HepG2 (cell line): ENCODE measurements around the gene DAAM1. TPM values are rescaled to one million over a fixed set of nuclear protein-coding genes. Genes with fewer than 3 reads are reported as not detected.

Experiments
- ATAC-seq: fragments of 200-7000 bp; cut with Tn5 transposase; 3 replicates; pipeline ENCODE4 v1.9.1; 2020; ENCODE audit warnings: mild to moderate bottlenecking, moderate library complexity
- BruUV-seq: library from RNA; stranded (reverse); fragments of 400-500 nt; replicated peaks from 2 replicates; lab custom pipeline; 2021; lab: Mats Ljungman, UMichigan
- CTCF ChIA-PET: fragments of 300-600 bp; formaldehyde crosslinking; extraction: SDS; loops from one replicate; lab custom pipeline; 2021; ENCODE audit warnings: low total read pairs, inconsistent platforms, low intra/inter-chr PET ratio; lab: Yijun Ruan, JAX
- POLR2A ChIA-PET: fragments of 350-600 bp; sonication (Branson Sonifier 250); formaldehyde crosslinking; loops from one replicate; lab custom pipeline; 2020; ENCODE audit warnings: antibody characterized with exemption, inconsistent platforms; lab: Yijun Ruan, JAX
- DNase-seq: peaks from one replicate; pipeline ENCODE4 v3.0.0-alpha.2; 2015; ENCODE audit warnings: low spot score
- FAIRE-seq: peaks from 3 replicates; lab custom pipeline; 2011; peaks lifted over from hg19 to GRCh38; lab: Jason Lieb, UNC
- H2AFZ ChIP-seq: one replicate; pipeline ENCODE4 v1.6.1; 2011; ENCODE audit warnings: low read length, inconsistent platforms
- H3K27ac ChIP-seq: fragments of 300-600 bp; 3 replicates; pipeline ENCODE4 v1.8.0; 2011; ENCODE audit warnings: mixed run types, mild to moderate bottlenecking, mixed read lengths, low read length, inconsistent platforms; ENCODE audit not compliant: insufficient read depth; ENCODE audit errors: extremely low read length
- H3K27me3 ChIP-seq, 2 experiments: fragments of 200-600 bp in 1 of 2; 2 replicates in 1 of 2; 3 replicates in 1 of 2; pipeline versions ENCODE4 v1.6.0 to v1.8.0; 2011; ENCODE audit warnings: low read length in 2 of 2, mild to moderate bottlenecking in 2 of 2, moderate library complexity in 2 of 2, inconsistent platforms in 1 of 2; ENCODE audit not compliant: insufficient read depth in 2 of 2, control insufficient read depth in 1 of 2
- H3K36me3 ChIP-seq, 2 experiments: fragments of 200-600 bp in 1 of 2; replicated peaks in 1 of 2; 2 replicates in 1 of 2; 3 replicates in 1 of 2; pipeline versions ENCODE4 v1.5.1 to v1.8.0; 2011; ENCODE audit warnings: low read length in 2 of 2, inconsistent platforms in 1 of 2; ENCODE audit not compliant: insufficient read depth in 2 of 2, control insufficient read depth in 1 of 2
- H3K4me1 ChIP-seq: 2 replicates; pipeline ENCODE4 v1.5.1; 2012; ENCODE audit warnings: low read length, inconsistent platforms; ENCODE audit not compliant: insufficient read depth
- H3K4me2 ChIP-seq: 2 replicates; pipeline ENCODE4 v1.6.0; 2011; ENCODE audit warnings: low read depth, low read length, inconsistent platforms
- H3K4me3 ChIP-seq, 3 experiments: fragments of 200-600 bp in 1 of 3; sonication (generic), shearing (Covaris generic) in 1 of 3; replicated peaks in 1 of 3; 2 replicates each; pipeline ENCODE4 v1.5.1; 2011 to 2016; ENCODE audit warnings: low read length in 3 of 3, inconsistent platforms in 2 of 3, low read depth in 2 of 3, mild to moderate bottlenecking in 2 of 3, control low read depth in 1 of 3, mixed read lengths in 1 of 3; ENCODE audit not compliant: insufficient read depth in 1 of 3
- H3K79me2 ChIP-seq: one replicate; pipeline ENCODE4 v1.6.1; 2011; ENCODE audit warnings: low read length, inconsistent platforms; ENCODE audit not compliant: insufficient read depth
- H3K9ac ChIP-seq: 2 replicates; pipeline ENCODE4 v1.6.0; 2011; ENCODE audit warnings: mild to moderate bottlenecking, low read depth, low read length, inconsistent platforms; ENCODE audit not compliant: insufficient read depth
- H3K9me3 ChIP-seq: 2 replicates; pipeline ENCODE4 v1.5.1; 2012; ENCODE audit warnings: mild to moderate bottlenecking, low read length
- H4K20me1 ChIP-seq: 2 replicates; pipeline ENCODE4 v1.6.0; 2011; ENCODE audit warnings: inconsistent platforms, mild to moderate bottlenecking, low read length, moderate library complexity; ENCODE audit not compliant: insufficient read depth
- ATM ChIP-seq: fragments of 450-650 bp; IDR thresholded peaks from 2 replicates; pipeline ENCODE4 v1.7.1; 2017; ENCODE audit warnings: mild to moderate bottlenecking, borderline replicate concordance
- ERF ChIP-seq: IDR thresholded peaks from 2 replicates; pipeline ENCODE4 v1.6.1; 2018; ENCODE audit warnings: missing biosample characterization, missing genetic modification reagents
- HMG20B ChIP-seq: conservative IDR thresholded peaks from 2 replicates; pipeline ENCODE4 v1.6.1; 2016; ENCODE audit warnings: missing genetic modification reagents, missing compliant biosample characterization
- KMT2B ChIP-seq: IDR thresholded peaks from 2 replicates; pipeline ENCODE4 v1.6.1; 2016; ENCODE audit warnings: missing genetic modification reagents, missing compliant biosample characterization
- PRPF4 ChIP-seq: fragments of 200-400 bp; formaldehyde crosslinking; IDR thresholded peaks from 2 replicates; pipeline ENCODE4 v1.6.1; 2016; ENCODE audit warnings: low read length, low read depth; ENCODE audit not compliant: poor library complexity, severe bottlenecking
- ZFY ChIP-seq: sonication (generic); formaldehyde crosslinking; IDR thresholded peaks from 2 replicates; pipeline ENCODE4 v1.4.0; 2020; ENCODE audit warnings: missing genetic modification reagents
- ZKSCAN8 ChIP-seq: IDR thresholded peaks from 2 replicates; pipeline ENCODE4 v1.6.1; 2016; ENCODE audit warnings: borderline replicate concordance, missing genetic modification reagents, missing compliant biosample characterization
- WGBS: methylation state at CpG from one replicate; pipeline ENCODE4 v1.1.6; 2017; ENCODE audit warnings: low lambda C conversion rate; 5-methylcytosine and 5-hydroxymethylcytosine counted together
- in situ Hi-C: cut with HindIII; loops from 2 replicates; pipeline ENCODE4 v1.10.0; 2017; ENCODE audit warnings: low pct_unique_long_range_greater_than_20kb; ENCODE audit not compliant: extremely low pct_ligation_motif_present
- intact Hi-C: fragments of 100-400 bp; cut with micrococcal nuclease; formaldehyde crosslinking; loops from one replicate; pipeline ENCODE4 v1.10.0; 2022; ENCODE audit not compliant: unreplicated experiment
- polyA plus RNA-seq, 8 experiments: library from polyadenylated mRNA; depleted of rRNA in 3 of 8; stranded (reverse) in 7 of 8; unstranded in 1 of 8; fragments of >200 nt; fragmentation: Illumina TruSeq in 4 of 8; extraction: Trizol in 4 of 8; gene quantifications; 2 replicates each; pipeline versions ENCODE4 v1.2.1 to v1.2.3, GENCODE V29; 2011 to 2016; ENCODE audit warnings: low read depth in 4 of 8, missing spikeins in 1 of 8, mixed read lengths in 1 of 8; ENCODE audit not compliant: insufficient read depth in 1 of 8
- total RNA-seq, 5 experiments: library from RNA; depleted of rRNA; stranded (reverse); fragments of >200 nt; fragmentation: Illumina TruSeq; extraction: Trizol; gene quantifications; 2 replicates each; pipeline ENCODE4 v1.2.3, GENCODE V29; 2016; ENCODE audit warnings: low read depth in 1 of 5
- TF ChIP-seq, protein P1 (sequence below): sonication (generic); formaldehyde crosslinking; IDR thresholded peaks from 2 replicates; pipeline ENCODE4 v1.8.0; 2022; ENCODE audit warnings: mild to moderate bottlenecking, missing genetic modification reagents, borderline replicate concordance
- TF ChIP-seq, protein P2 (sequence below): sonication (generic); formaldehyde crosslinking; IDR thresholded peaks from 2 replicates; pipeline ENCODE4 v1.5.0; 2020; ENCODE audit warnings: missing genetic modification reagents
- TF ChIP-seq, protein P3 (sequence below): sonication (generic); formaldehyde crosslinking; IDR thresholded peaks from 2 replicates; pipeline ENCODE4 v1.4.0; 2020; ENCODE audit warnings: mild to moderate bottlenecking, missing genetic modification reagents

DAAM1 gene
- total and polyA plus RNA-seq, 2 of the 13 experiments (the other 11 are each of a cell fraction or from before 2014, with no cell fraction given), result 10.9 to 24.5 TPM

DNA sequence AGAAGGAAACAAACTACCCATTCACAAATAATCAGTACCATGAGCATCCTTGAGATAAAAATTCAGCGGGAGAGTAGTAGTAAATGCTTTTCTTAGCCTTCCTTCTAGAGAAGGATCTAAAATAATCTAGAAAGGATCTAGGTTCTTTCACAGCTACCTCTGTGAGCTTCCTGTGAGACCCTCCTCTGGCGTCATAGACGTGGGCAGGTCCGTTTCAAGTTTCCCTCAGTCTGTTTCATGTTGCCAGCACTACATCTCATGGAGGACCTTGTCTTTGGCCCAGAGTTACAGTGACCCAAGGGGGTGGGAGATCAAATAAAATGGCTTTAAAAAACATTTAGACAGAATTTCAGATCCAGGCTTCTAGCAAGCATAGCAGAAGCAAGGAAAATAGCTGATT is 13.6 kb downstream of the DAAM1 start:
- no peaks in the 10 kb centered on the region for H3K9me3 ChIP-seq
- WGBS, result 98% methylated on average over 4 of the region's 4 CpGs
- no peaks in the 10 kb centered on the region for H3K27me3 ChIP-seq
- H3K4me3 ChIP-seq, result no peak overlapping the region
- H3K36me3 ChIP-seq, result no peaks in the 10 kb centered on the region; a peak in 1 of 5 replicates
- POLR2A ChIA-PET, result interaction anchor here (1.2 kb wide), 1 partner anchor 14 kb away, joined by 4 read pairs; the partner anchor contains the start of gene DAAM1
- H3K79me2 ChIP-seq, result peaks cover 68% of the 10 kb centered on the region
- in situ Hi-C loops, result no loop called here
- CTCF ChIA-PET, result no interaction called here
- H3K27ac ChIP-seq, result no peak overlapping the region
- ATAC-seq (no peak), FAIRE-seq (no peak), DNase-seq (no peak)
- no peak overlapping the region for H3K4me2 ChIP-seq
- H3K4me1 ChIP-seq, result peaks cover 23% of the 10 kb centered on the region
- no peak overlapping the region for H3K9ac ChIP-seq
- H2AFZ ChIP-seq, result no peak overlapping the region
- TF ChIP-seq ZKSCAN8 (CRISPR knock-in tag) (no peak), HMG20B (no peak), ERF (no peak), KMT2B (no peak), ZFY (CRISPR knock-in tag) (no peak), ATM (no peak), PRPF4 (no peak)
- TF ChIP-seq, protein P1, sequence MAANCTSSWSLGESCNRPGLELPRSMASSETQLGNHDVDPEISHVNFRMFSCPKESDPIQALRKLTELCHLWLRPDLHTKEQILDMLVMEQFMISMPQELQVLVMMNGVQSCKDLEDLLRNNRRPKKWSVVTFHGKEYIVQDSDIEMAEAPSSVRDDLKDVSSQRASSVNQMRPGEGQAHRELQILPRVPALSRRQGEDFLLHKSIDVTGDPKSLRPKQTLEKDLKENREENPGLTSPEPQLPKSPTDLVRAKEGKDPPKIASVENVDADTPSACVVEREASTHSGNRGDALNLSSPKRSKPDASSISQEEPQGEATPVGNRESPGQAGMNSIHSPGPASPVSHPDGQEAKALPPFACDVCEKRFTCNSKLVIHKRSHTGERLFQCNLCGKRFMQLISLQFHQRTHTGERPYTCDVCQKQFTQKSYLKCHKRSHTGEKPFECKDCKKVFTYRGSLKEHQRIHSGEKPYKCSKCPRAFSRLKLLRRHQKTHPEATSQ (CRISPR knock-in tag), result no peak
- TF ChIP-seq, protein P2, sequence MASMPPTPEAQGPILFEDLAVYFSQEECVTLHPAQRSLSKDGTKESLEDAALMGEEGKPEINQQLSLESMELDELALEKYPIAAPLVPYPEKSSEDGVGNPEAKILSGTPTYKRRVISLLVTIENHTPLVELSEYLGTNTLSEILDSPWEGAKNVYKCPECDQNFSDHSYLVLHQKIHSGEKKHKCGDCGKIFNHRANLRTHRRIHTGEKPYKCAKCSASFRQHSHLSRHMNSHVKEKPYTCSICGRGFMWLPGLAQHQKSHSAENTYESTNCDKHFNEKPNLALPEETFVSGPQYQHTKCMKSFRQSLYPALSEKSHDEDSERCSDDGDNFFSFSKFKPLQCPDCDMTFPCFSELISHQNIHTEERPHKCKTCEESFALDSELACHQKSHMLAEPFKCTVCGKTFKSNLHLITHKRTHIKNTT (CRISPR knock-in tag), result no peak
- TF ChIP-seq, protein P3, sequence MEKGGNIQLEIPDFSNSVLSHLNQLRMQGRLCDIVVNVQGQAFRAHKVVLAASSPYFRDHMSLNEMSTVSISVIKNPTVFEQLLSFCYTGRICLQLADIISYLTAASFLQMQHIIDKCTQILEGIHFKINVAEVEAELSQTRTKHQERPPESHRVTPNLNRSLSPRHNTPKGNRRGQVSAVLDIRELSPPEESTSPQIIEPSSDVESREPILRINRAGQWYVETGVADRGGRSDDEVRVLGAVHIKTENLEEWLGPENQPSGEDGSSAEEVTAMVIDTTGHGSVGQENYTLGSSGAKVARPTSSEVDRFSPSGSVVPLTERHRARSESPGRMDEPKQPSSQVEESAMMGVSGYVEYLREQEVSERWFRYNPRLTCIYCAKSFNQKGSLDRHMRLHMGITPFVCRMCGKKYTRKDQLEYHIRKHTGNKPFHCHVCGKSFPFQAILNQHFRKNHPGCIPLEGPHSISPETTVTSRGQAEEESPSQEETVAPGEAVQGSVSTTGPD (CRISPR knock-in tag), result no peak
- H4K20me1 ChIP-seq, result 0 out of 2 replicates have a peak, but pooled peaks cover 2% of the 10 kb centered on the region
- intact Hi-C loops, result no loop called here
- BruUV-seq, result no TSS peak
